Measurements from ENCODE around the gene INSYN1. TPM values are rescaled to one million over a fixed set of nuclear protein-coding genes. Genes with fewer than 3 reads are reported as not detected.

Gene INSYN1
- total RNA-seq, 1 experiment from 2014 or later = not detected

GRCh38 chr15:73766598-73766997 is 13.4 kb upstream of the INSYN1 start:
- H3K9me3 ChIP-seq (ENCODE audit: low read length) = no peaks in the 10 kb centered on the region
- no peak overlapping the region for H3K27ac ChIP-seq (ENCODE audit: low read length)
- no peak for DNase-seq
- intact Hi-C loops (cut with micrococcal nuclease) = no loop called here
- peaks cover 68% of the 10 kb centered on the region for H3K27me3 ChIP-seq (ENCODE audit: low read length)
- ChIA-PET CTCF (no interaction called here), POLR2A (ENCODE audit: unreplicated experiment) (no interaction called here)
- no peaks in the 10 kb centered on the region for H3F3A ChIP-seq (ENCODE audit: low read length, unreplicated experiment)
- no peak overlapping the region for H3K4me3 ChIP-seq (ENCODE audit: low read length)
- no peaks in the 10 kb centered on the region for H4K20me1 ChIP-seq (ENCODE audit: low read length)
- BruUV-seq (replicated peaks) = no TSS peak
- no peak for TF ChIP-seq EZH2 (IDR thresholded peaks at IDR 0.05; ENCODE audit: low read length, unreplicated experiment)
- TF ChIP-seq, protein P1, sequence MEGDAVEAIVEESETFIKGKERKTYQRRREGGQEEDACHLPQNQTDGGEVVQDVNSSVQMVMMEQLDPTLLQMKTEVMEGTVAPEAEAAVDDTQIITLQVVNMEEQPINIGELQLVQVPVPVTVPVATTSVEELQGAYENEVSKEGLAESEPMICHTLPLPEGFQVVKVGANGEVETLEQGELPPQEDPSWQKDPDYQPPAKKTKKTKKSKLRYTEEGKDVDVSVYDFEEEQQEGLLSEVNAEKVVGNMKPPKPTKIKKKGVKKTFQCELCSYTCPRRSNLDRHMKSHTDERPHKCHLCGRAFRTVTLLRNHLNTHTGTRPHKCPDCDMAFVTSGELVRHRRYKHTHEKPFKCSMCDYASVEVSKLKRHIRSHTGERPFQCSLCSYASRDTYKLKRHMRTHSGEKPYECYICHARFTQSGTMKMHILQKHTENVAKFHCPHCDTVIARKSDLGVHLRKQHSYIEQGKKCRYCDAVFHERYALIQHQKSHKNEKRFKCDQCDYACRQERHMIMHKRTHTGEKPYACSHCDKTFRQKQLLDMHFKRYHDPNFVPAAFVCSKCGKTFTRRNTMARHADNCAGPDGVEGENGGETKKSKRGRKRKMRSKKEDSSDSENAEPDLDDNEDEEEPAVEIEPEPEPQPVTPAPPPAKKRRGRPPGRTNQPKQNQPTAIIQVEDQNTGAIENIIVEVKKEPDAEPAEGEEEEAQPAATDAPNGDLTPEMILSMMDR (conservative IDR thresholded peaks at IDR 0.05; ENCODE audit: low read depth, low read length) = no peak
- no peak for TF ChIP-seq EZH2phosphoT487 (IDR thresholded peaks at IDR 0.05; ENCODE audit: borderline replicate concordance, low read length)
- ATAC-seq = no peak
- no peaks in the 10 kb centered on the region for H3K36me3 ChIP-seq (ENCODE audit: low read depth, low read length)
- H3K9me2 ChIP-seq (replicated peaks; ENCODE audit: low read length) = no peaks in the 10 kb centered on the region
- H3K4me1 ChIP-seq (ENCODE audit: insufficient read depth, low read length) = no peaks in the 10 kb centered on the region
- H3K9ac ChIP-seq (ENCODE audit: low read length) = no peak overlapping the region
- no peak overlapping the region for H2AFZ ChIP-seq (ENCODE audit: low read length)
- no peak overlapping the region for H3K4me2 ChIP-seq (ENCODE audit: low read length)
- no peaks in the 10 kb centered on the region for H3K79me2 ChIP-seq (ENCODE audit: low read length)

- TF ChIP-seq EZH2 (IDR thresholded peaks at IDR 0.05; ENCODE audit: low read length, unreplicated experiment) (no peak), EZH2phosphoT487 (IDR thresholded peaks at IDR 0.05; ENCODE audit: borderline replicate concordance, low read length) (no peak)
- TF ChIP-seq, protein P1 (conservative IDR thresholded peaks at IDR 0.05; ENCODE audit: low read depth, low read length) = no peak
- H3K9ac ChIP-seq (ENCODE audit: low read length) = no peak overlapping the region
- no peak overlapping the region for H3K4me2 ChIP-seq (ENCODE audit: low read length)
- H3K9me2 ChIP-seq (replicated peaks; ENCODE audit: low read length) = no peaks in the 10 kb centered on the region
- no TSS peak for BruUV-seq (replicated peaks)
- no peak overlapping the region for H2AFZ ChIP-seq (ENCODE audit: low read length)
- DNase-seq = no peak
- H3K9me3 ChIP-seq (ENCODE audit: low read length) = no peaks in the 10 kb centered on the region
- ChIA-PET CTCF (no interaction called here), POLR2A (ENCODE audit: unreplicated experiment) (no interaction called here)
- H3K79me2 ChIP-seq (ENCODE audit: low read length) = no peaks in the 10 kb centered on the region
- H3K36me3 ChIP-seq (ENCODE audit: low read depth, low read length) = no peaks in the 10 kb centered on the region
- no peak for ATAC-seq
- H3K27ac ChIP-seq (ENCODE audit: low read length) = no peak overlapping the region
- H3K27me3 ChIP-seq (ENCODE audit: low read length) = peaks cover 72% of the 10 kb centered on the region
- H3K4me1 ChIP-seq (ENCODE audit: insufficient read depth, low read length) = no peaks in the 10 kb centered on the region
- no peaks in the 10 kb centered on the region for H4K20me1 ChIP-seq (ENCODE audit: low read length)
- H3F3A ChIP-seq (ENCODE audit: low read length, unreplicated experiment) = no peaks in the 10 kb centered on the region
- intact Hi-C loops (cut with micrococcal nuclease) = no loop called here
- no peak overlapping the region for H3K4me3 ChIP-seq (ENCODE audit: low read length)
These were observed 12.6 kb upstream of the INSYN1 start for GRCh38 chr15:73765778-73766177.

DNA sequence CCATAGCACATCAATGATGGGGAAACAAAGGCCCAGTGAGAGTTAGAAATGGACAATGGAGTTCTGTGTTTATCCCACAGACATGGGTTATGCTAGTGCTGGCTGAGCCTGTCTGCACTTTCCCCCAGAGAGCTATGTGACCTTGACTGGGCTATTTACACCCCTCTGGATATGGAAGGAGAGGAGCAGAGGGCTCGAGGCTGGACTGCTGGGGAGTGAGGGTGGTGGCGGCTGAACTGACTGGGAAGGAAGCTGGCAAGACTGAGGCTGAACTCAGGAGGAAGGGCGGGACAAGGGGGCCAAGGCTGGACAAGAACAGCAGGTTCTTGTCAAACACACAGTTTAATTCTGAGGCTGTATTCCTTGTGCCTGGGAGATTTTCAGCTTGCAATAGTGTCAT is 10.8 kb upstream of the INSYN1 start:
- H3K4me2 ChIP-seq (ENCODE audit: low read length) = no peak overlapping the region
- DNase-seq (no peak), ATAC-seq (no peak)
- H3K9me2 ChIP-seq (replicated peaks; ENCODE audit: low read length) = no peaks in the 10 kb centered on the region
- no peaks in the 10 kb centered on the region for H3K79me2 ChIP-seq (ENCODE audit: low read length)
- H3K27me3 ChIP-seq (ENCODE audit: low read length) = peaks cover 87% of the 10 kb centered on the region
- no peak overlapping the region for H3K27ac ChIP-seq (ENCODE audit: low read length)
- CTCF ChIA-PET = no interaction called here
- H2AFZ ChIP-seq (ENCODE audit: low read length) = no peak overlapping the region
- H3K4me3 ChIP-seq (ENCODE audit: low read length) = no peak overlapping the region
- BruUV-seq (replicated peaks) = no TSS peak
- TF ChIP-seq, protein P1 (conservative IDR thresholded peaks at IDR 0.05; ENCODE audit: low read depth, low read length) = no peak
- no peak for TF ChIP-seq EZH2 (IDR thresholded peaks at IDR 0.05; ENCODE audit: low read length, unreplicated experiment)
- no peak for TF ChIP-seq EZH2phosphoT487 (IDR thresholded peaks at IDR 0.05; ENCODE audit: borderline replicate concordance, low read length)
- POLR2A ChIA-PET (ENCODE audit: unreplicated experiment) = no interaction called here
- H3K9me3 ChIP-seq (ENCODE audit: low read length) = no peaks in the 10 kb centered on the region
- H3K36me3 ChIP-seq (ENCODE audit: low read depth, low read length) = no peaks in the 10 kb centered on the region
- intact Hi-C loops (cut with micrococcal nuclease) = no loop called here
- H3F3A ChIP-seq (ENCODE audit: low read length, unreplicated experiment) = no peaks in the 10 kb centered on the region
- H3K9ac ChIP-seq (ENCODE audit: low read length) = no peak overlapping the region
- no peaks in the 10 kb centered on the region for H4K20me1 ChIP-seq (ENCODE audit: low read length)
- H3K4me1 ChIP-seq (ENCODE audit: insufficient read depth, low read length) = no peaks in the 10 kb centered on the region
